Subcutaneous abdominal adipose tissue (tissue), 5 donors: ENCODE results near the gene TRAM2.

ENCODE experiments used
- H3K27ac ChIP-seq: one replicate; pipeline ENCODE4 v1.7.0; 2013; ENCODE audit warnings: low read depth, mild to moderate bottlenecking, inconsistent platforms, low read length, moderate library complexity
- H3K27me3 ChIP-seq, 5 donors: one replicate each; pipeline ENCODE4 v1.7.0; 2013; ENCODE audit warnings: low read length in 5 of 5, inconsistent platforms in 1 of 5; ENCODE audit not compliant: control insufficient read depth in 5 of 5, insufficient read depth in 4 of 5
- H3K36me3 ChIP-seq, 5 donors: one replicate each; pipeline ENCODE4 v1.7.0; 2013; ENCODE audit warnings: low read length in 5 of 5; ENCODE audit not compliant: control insufficient read depth in 5 of 5, insufficient read depth in 5 of 5
- H3K4me1 ChIP-seq, 5 donors: one replicate each; pipeline ENCODE4 v1.7.0; 2013; ENCODE audit warnings: low read length in 5 of 5, mild to moderate bottlenecking in 3 of 5, moderate library complexity in 1 of 5; ENCODE audit not compliant: control insufficient read depth in 5 of 5, insufficient read depth in 5 of 5
- H3K4me3 ChIP-seq, 5 donors: one replicate each; pipeline ENCODE4 v1.7.0; 2013; ENCODE audit warnings: low read length in 5 of 5, low read depth in 1 of 5
- H3K9ac ChIP-seq, 5 donors: one replicate each; pipeline ENCODE4 v1.7.0; 2013; ENCODE audit warnings: low read length in 5 of 5, mild to moderate bottlenecking in 4 of 5, moderate library complexity in 3 of 5
- H3K9me3 ChIP-seq, 5 donors: one replicate each; pipeline ENCODE4 v1.7.0; 2013; ENCODE audit warnings: low read length in 5 of 5; ENCODE audit not compliant: control insufficient read depth in 5 of 5
- donor health status: healthy.
- donor health status: healthy.
- donor health status: healthy.
- donor health status: healthy.
- donor health status: healthy.

TRAM2 gene

GRCh38 chr6:52515219-52515960, 61.5 kb downstream of the TRAM2 start:
- no peak overlapping the region for H3K9ac ChIP-seq
- no peak overlapping the region for H3K4me3 ChIP-seq
- no peaks in the 10 kb centered on the region for H3K27me3 ChIP-seq
- peak overlapping the region; percentile 55 for H3K27ac ChIP-seq
- H3K36me3 ChIP-seq: peaks cover 0 to 30% (median 17%) of the 10 kb centered on the region in 5 donors
- peaks cover 3 to 65% (median 54%) of the 10 kb centered on the region in 5 donors for H3K4me1 ChIP-seq
- H3K9me3 ChIP-seq: no peaks in the 10 kb centered on the region

GRCh38 chr6:52514514-52514913, 62.3 kb downstream of the TRAM2 start:
- no peak overlapping the region for H3K4me3 ChIP-seq
- peak overlapping the region; percentile 75 for H3K27ac ChIP-seq
- H3K36me3 ChIP-seq: peaks cover 4 to 32% (median 20%) of the 10 kb centered on the region in 5 donors
- H3K9me3 ChIP-seq: no peaks in the 10 kb centered on the region
- no peaks in the 10 kb centered on the region for H3K27me3 ChIP-seq
- peak overlapping the region in 2 of 5 donors; percentile 18 to 36 for H3K9ac ChIP-seq
- H3K4me1 ChIP-seq: peaks cover 3 to 60% (median 54%) of the 10 kb centered on the region in 5 donors

DNA sequence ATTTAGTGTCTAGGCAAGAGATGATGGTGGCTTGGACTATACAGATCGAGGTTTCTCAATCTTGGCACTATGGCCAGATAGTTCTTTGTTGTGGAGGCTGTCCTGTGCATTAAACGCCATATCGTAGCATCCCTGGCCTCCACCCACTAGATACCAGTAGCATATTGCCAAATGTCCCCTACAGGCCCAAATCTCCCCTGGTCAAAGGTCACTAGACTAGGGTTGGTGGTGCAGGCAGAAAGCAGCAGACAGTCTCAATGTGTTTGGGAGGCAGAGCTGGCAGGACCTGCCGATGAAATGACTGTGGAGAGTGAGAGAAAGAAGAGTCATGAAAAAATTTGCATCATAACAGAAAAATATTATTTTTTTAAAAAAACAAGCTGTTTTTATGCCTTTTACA, 63.0 kb downstream of the TRAM2 start:
- Histone ChIP-seq H3K36me3 (peaks cover 4 to 38% (median 24%) of the 10 kb centered on the region in 5 donors), H3K9ac (peak overlapping the region in 1 of 5 donors; percentile 36), H3K27ac (peak overlapping the region; percentile 75), H3K4me1 (peaks cover 3 to 60% (median 54%) of the 10 kb centered on the region in 5 donors), H3K9me3 (no peaks in the 10 kb centered on the region), H3K4me3 (no peak overlapping the region), H3K27me3 (no peaks in the 10 kb centered on the region)

- H3K4me3 ChIP-seq: no peak overlapping the region
- H3K36me3 ChIP-seq: peaks cover 4 to 40% (median 26%) of the 10 kb centered on the region in 5 donors
- H3K27me3 ChIP-seq: no peaks in the 10 kb centered on the region
- H3K4me1 ChIP-seq: peaks cover 3 to 58% (median 54%) of the 10 kb centered on the region in 5 donors
- peak overlapping the region; percentile 75 for H3K27ac ChIP-seq
- H3K9me3 ChIP-seq: no peaks in the 10 kb centered on the region
- H3K9ac ChIP-seq: no peak overlapping the region
Observed at GRCh38 chr6:52513464-52513863, 63.4 kb downstream of the TRAM2 start.

GRCh38 chr6:52512199-52512598, 64.7 kb downstream of the TRAM2 start:
- H3K4me1 ChIP-seq: peaks cover 0 to 58% (median 53%) of the 10 kb centered on the region in 5 donors
- H3K27me3 ChIP-seq: no peaks in the 10 kb centered on the region
- H3K9me3 ChIP-seq: no peaks in the 10 kb centered on the region
- peaks cover 4 to 51% (median 34%) of the 10 kb centered on the region in 5 donors for H3K36me3 ChIP-seq
- no peak overlapping the region for H3K4me3 ChIP-seq
- peak overlapping the region; percentile 75 for H3K27ac ChIP-seq
- H3K9ac ChIP-seq: peak overlapping the region in 4 of 5 donors; percentile 4 to 59 (median 34)

DNA sequence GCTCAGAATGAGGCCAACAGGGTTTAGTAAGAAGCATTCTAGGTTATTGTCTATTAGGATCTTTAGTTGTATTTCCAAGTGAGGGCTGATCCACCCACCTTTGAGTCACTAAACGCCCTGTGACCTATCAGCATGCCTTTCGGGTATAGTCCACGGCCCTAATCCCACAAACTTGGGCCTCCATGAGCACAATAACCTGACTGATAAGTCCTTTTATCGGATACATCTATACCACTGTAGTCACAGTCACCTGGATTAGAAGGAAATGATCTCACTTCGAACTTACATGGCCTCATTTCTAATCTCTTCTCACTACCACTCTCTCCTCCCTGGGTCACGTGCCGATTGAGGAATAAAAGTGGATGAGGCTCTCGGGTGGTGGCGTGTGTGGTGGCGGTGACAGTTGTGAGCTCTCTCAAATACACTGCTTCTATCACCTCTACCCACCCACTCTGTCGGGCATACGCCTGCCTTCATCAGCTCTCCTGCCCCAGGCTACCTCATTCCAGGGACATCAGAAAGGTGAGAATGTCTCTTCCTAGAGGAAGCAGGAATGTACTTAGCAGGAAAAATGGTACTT, 65.2 kb downstream of the TRAM2 start:
- peak overlapping the region; percentile 75 for H3K27ac ChIP-seq
- no peak overlapping the region for H3K4me3 ChIP-seq
- H3K27me3 ChIP-seq: no peaks in the 10 kb centered on the region
- H3K4me1 ChIP-seq: peaks cover 0 to 57% (median 49%) of the 10 kb centered on the region in 5 donors
- peaks cover 4 to 57% (median 37%) of the 10 kb centered on the region in 5 donors for H3K36me3 ChIP-seq
- peak overlapping the region in 3 of 5 donors; percentile 4 to 59 (median 55) for H3K9ac ChIP-seq
- H3K9me3 ChIP-seq: no peaks in the 10 kb centered on the region

DNA sequence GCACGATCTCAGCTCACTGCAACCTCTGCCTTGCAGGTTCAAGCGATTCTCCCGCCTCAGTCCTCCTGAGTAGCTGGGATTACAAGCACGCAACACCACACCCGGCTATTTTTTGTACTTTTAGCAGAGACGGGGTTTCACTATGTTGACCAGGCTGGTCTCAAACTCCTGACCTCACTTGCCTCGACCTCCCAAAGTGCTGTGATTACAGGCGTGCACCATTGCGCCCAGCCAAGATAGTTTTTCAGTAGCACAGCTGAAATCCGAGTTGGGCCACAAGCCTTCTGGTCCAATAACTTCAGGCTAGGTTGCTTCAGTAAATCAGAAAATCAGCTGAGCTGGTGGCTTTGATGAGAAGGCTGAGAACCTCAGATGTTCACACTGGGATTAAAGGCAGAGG, 65.7 kb downstream of the TRAM2 start:
- Histone ChIP-seq H3K9me3 (no peaks in the 10 kb centered on the region), H3K27ac (peak overlapping the region; percentile 75), H3K4me3 (no peak overlapping the region), H3K4me1 (peaks cover 0 to 57% (median 49%) of the 10 kb centered on the region in 5 donors), H3K27me3 (no peaks in the 10 kb centered on the region), H3K9ac (no peak overlapping the region), H3K36me3 (peaks cover 4 to 58% (median 40%) of the 10 kb centered on the region in 5 donors)

GRCh38 chr6:52510213-52510562, 66.7 kb downstream of the TRAM2 start:
- Histone ChIP-seq H3K27ac (no peak overlapping the region), H3K9ac (no peak overlapping the region), H3K9me3 (no peaks in the 10 kb centered on the region), H3K27me3 (no peaks in the 10 kb centered on the region), H3K4me1 (peaks cover 0 to 56% (median 49%) of the 10 kb centered on the region in 5 donors), H3K36me3 (peaks cover 0 to 51% (median 31%) of the 10 kb centered on the region in 5 donors), H3K4me3 (no peak overlapping the region)

DNA sequence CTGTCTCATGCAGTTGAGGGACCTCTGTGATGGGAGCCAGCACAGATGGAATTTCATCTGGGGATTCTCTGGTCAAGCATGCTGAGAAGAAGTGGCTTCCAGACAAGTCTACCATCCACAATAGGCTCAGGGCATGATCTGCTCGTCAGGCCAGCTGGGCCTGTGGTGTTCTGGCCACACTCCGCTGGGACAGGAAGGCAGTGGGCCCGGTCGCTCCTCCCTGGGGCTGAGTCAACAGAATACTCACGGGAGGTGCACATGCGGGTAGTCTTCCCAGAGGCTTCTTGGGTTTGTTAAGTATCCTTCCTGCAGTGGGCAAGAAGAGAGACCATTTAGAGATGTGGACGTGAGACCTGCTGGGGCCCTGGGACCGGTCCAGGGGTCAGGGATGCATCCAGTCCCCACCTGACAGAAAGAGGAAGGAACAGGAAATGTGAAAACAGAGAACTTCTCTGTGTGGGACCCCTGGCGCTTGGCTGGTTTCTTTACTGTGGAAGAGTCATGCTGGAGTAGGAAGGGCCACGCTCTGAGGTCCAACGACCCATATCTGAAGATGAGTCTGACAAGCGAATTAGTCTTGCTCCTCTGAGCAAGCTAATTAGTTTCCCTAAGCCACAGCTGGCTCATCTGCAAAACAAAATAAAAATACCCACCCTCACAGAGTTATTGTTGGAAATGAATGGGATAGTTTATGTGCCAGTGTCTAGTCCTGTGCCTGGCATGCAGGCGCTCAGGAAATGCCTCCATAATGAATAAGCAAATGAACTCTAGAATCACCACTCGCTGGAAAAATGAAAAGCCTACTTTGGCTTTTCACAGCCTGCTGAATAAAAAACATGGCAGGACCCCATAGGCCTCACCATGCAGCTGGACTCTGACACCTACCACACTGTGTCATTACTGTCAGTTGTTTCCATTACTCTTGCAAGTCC, 67.3 kb downstream of the TRAM2 start:
- Histone ChIP-seq H3K36me3 (peaks cover 0 to 46% (median 29%) of the 10 kb centered on the region in 5 donors), H3K9ac (no peak overlapping the region), H3K9me3 (no peaks in the 10 kb centered on the region), H3K4me3 (no peak overlapping the region), H3K27ac (no peak overlapping the region), H3K4me1 (peaks cover 3 to 58% (median 51%) of the 10 kb centered on the region in 5 donors), H3K27me3 (no peaks in the 10 kb centered on the region)
